ENCODE results near the gene AKT1S1.

DNA sequence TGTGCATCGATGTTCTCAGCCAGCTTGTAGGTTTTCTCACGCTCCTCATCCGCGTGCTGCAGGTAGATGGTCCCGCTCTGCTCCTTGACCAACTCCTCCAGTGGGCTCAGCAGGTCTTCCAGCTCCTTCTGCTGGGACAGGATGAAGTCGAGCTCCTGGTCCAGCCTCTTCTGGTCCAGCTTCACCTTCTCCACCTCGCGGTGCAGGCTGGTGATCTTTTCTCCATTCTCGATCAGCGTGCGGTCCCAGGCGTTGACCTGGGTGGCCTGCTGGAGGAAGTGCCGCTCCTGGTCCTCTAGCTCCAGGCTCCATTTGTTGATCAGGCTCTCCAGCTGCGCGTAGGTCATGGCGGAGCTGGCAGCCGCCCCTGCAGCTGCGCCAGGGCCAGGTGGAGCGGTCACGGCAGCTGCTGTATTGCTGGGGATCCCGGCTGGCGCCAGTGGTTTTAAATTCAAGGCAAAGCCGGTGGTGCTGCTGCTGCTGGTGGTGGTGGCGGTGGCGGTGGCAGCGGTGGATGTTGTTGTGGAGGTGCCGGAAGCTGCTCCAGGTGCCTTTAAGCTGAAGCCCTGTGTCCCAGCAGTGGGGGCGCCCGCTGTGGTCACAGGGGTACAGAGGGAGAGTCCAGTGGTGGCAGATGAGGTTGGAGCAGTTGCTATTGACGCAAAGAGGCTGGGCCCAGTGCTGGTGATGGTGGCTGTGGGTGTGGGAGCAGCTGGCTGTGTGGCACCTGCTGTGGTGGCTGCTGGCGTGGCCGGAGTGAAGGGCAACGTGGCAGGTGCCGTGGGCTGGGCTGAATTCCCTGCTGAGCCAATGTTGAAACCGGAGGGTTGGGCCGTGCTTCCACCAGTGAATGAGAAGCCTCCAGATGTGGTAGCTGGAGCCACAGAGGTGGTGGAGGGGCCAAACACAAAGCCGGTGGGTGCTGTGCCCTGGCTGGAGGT, 31.6 kb upstream of the AKT1S1 start:
- TF ChIP-seq KLF12 (CRISPR knock-in tag; IDR thresholded peaks at IDR 0.05; ENCODE audit: borderline replicate concordance) (no peak), MAZ (IDR thresholded peaks at IDR 0.05; ENCODE audit: borderline replicate concordance, low read depth, low read length) (no peak), MAZ (CRISPR knock-in tag; IDR thresholded peaks at IDR 0.05; ENCODE audit: low read depth) (no peak), NR2F1 (CRISPR knock-in tag; IDR thresholded peaks at IDR 0.05) (no peak)
- TF ChIP-seq, protein P1, sequence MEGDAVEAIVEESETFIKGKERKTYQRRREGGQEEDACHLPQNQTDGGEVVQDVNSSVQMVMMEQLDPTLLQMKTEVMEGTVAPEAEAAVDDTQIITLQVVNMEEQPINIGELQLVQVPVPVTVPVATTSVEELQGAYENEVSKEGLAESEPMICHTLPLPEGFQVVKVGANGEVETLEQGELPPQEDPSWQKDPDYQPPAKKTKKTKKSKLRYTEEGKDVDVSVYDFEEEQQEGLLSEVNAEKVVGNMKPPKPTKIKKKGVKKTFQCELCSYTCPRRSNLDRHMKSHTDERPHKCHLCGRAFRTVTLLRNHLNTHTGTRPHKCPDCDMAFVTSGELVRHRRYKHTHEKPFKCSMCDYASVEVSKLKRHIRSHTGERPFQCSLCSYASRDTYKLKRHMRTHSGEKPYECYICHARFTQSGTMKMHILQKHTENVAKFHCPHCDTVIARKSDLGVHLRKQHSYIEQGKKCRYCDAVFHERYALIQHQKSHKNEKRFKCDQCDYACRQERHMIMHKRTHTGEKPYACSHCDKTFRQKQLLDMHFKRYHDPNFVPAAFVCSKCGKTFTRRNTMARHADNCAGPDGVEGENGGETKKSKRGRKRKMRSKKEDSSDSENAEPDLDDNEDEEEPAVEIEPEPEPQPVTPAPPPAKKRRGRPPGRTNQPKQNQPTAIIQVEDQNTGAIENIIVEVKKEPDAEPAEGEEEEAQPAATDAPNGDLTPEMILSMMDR (CRISPR knock-in tag; IDR thresholded peaks at IDR 0.05): no peak
- TF ChIP-seq, protein P2, sequence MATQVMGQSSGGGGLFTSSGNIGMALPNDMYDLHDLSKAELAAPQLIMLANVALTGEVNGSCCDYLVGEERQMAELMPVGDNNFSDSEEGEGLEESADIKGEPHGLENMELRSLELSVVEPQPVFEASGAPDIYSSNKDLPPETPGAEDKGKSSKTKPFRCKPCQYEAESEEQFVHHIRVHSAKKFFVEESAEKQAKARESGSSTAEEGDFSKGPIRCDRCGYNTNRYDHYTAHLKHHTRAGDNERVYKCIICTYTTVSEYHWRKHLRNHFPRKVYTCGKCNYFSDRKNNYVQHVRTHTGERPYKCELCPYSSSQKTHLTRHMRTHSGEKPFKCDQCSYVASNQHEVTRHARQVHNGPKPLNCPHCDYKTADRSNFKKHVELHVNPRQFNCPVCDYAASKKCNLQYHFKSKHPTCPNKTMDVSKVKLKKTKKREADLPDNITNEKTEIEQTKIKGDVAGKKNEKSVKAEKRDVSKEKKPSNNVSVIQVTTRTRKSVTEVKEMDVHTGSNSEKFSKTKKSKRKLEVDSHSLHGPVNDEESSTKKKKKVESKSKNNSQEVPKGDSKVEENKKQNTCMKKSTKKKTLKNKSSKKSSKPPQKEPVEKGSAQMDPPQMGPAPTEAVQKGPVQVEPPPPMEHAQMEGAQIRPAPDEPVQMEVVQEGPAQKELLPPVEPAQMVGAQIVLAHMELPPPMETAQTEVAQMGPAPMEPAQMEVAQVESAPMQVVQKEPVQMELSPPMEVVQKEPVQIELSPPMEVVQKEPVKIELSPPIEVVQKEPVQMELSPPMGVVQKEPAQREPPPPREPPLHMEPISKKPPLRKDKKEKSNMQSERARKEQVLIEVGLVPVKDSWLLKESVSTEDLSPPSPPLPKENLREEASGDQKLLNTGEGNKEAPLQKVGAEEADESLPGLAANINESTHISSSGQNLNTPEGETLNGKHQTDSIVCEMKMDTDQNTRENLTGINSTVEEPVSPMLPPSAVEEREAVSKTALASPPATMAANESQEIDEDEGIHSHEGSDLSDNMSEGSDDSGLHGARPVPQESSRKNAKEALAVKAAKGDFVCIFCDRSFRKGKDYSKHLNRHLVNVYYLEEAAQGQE (IDR thresholded peaks at IDR 0.05; ENCODE audit: borderline replicate concordance in 1 of 2, low read depth in 1 of 2, low read length in 2 of 2): no peak
